Breast epithelium (tissue), 4 donors: Measurements from ENCODE around the gene TMEM238L. TPM values are rescaled to one million over a fixed set of nuclear protein-coding genes. Genes with fewer than 3 reads are reported as not detected.
A peak's percentile ranks its signal among the peaks of the same experiment; 100 is the strongest.

Experiments used
- DNase-seq, 2 donors: peaks; one replicate each; pipeline ENCODE4 v3.0.0-alpha.2; 2019; ENCODE audit warnings: low spot score in 2 of 2
- H3K27ac ChIP-seq, 2 donors: fragments of 200-600 bp; sonication (generic) in 1 of 2; one replicate each; pipeline ENCODE4 v1.5.1; 2016 to 2019; ENCODE audit warnings: mild to moderate bottlenecking in 1 of 2
- H3K27me3 ChIP-seq, 2 donors: fragments of 200-600 bp; sonication (generic) in 1 of 2; one replicate each; pipeline versions ENCODE4 v1.5.1 to v1.6.0; 2017 to 2019; ENCODE audit warnings: control low read depth in 1 of 2, mild to moderate bottlenecking in 1 of 2
- H3K36me3 ChIP-seq: fragments of 200-600 bp; one replicate; pipeline ENCODE4 v1.5.1; 2019
- H3K4me1 ChIP-seq, 2 donors: fragments of 200-600 bp; sonication (generic); one replicate each; pipeline ENCODE4 v1.5.1; 2016 to 2019; ENCODE audit warnings: control low read depth in 1 of 2
- H3K4me3 ChIP-seq, 3 donors: fragments of 200-600 bp; sonication (generic); 1 replicate in 2 of 3; 2 replicates in 1 of 3; pipeline ENCODE4 v1.5.1; 2016 to 2019; ENCODE audit warnings: mild to moderate bottlenecking in 3 of 3, moderate library complexity in 2 of 3
- H3K9me3 ChIP-seq, 2 donors: fragments of 200-600 bp; sonication (generic) in 1 of 2; one replicate each; pipeline ENCODE4 v1.5.1; 2016 to 2019; ENCODE audit warnings: control low read depth in 1 of 2
- POLR2A ChIP-seq: fragments of 450-650 bp; IDR thresholded peaks from one replicate; pipeline ENCODE4 v1.6.1; 2016; ENCODE audit warnings: antibody characterized with exemption, mild to moderate bottlenecking, moderate library complexity
- POLR2AphosphoS5 ChIP-seq, 3 donors: sonication (generic); formaldehyde crosslinking; IDR thresholded peaks; one replicate each; pipeline ENCODE4 v1.6.1; 2017; ENCODE audit warnings: antibody characterized with exemption in 3 of 3
- intact Hi-C: fragments of 100-400 bp; cut with DNase I; formaldehyde crosslinking; loops from one replicate; pipeline ENCODE4 v1.15.1; 2023; ENCODE audit warnings: low total_unique reads
- total RNA-seq, 3 donors: library from RNA; depleted of rRNA; stranded (reverse); fragments of >200 nt; gene quantifications; one replicate each; pipeline ENCODE4 v1.1.0, GENCODE V29; 2016
- TF ChIP-seq, protein P1 (sequence below), 3 donors: fragments of 450-650 bp; IDR thresholded peaks; one replicate each; pipeline ENCODE4 v1.5.1; 2016 to 2017; ENCODE audit warnings: antibody characterized with exemption in 3 of 3, mild to moderate bottlenecking in 3 of 3, moderate library complexity in 3 of 3

TMEM238L gene
- total RNA-seq, 3 donors from 2014 or later = 0.66 TPM; not detected in 2

- Histone ChIP-seq H3K4me1 (no peaks in the 10 kb centered on the region), H3K27ac (no peak overlapping the region), H3K27me3 (no peaks in the 10 kb centered on the region), H3K4me3 (no peak overlapping the region), H3K36me3 (no peaks in the 10 kb centered on the region), H3K9me3 (peaks cover 7 to 17% of the 10 kb centered on the region in 2 donors)
- TF ChIP-seq POLR2AphosphoS5 (IDR thresholded peaks at IDR 0.05) (no peak), POLR2A (no peak)
- TF ChIP-seq, protein P1, sequence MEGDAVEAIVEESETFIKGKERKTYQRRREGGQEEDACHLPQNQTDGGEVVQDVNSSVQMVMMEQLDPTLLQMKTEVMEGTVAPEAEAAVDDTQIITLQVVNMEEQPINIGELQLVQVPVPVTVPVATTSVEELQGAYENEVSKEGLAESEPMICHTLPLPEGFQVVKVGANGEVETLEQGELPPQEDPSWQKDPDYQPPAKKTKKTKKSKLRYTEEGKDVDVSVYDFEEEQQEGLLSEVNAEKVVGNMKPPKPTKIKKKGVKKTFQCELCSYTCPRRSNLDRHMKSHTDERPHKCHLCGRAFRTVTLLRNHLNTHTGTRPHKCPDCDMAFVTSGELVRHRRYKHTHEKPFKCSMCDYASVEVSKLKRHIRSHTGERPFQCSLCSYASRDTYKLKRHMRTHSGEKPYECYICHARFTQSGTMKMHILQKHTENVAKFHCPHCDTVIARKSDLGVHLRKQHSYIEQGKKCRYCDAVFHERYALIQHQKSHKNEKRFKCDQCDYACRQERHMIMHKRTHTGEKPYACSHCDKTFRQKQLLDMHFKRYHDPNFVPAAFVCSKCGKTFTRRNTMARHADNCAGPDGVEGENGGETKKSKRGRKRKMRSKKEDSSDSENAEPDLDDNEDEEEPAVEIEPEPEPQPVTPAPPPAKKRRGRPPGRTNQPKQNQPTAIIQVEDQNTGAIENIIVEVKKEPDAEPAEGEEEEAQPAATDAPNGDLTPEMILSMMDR (IDR thresholded peaks at IDR 0.05) = no peak
- peak in 1 of 2 donors; percentile 3 for DNase-seq
- intact Hi-C loops = no loop called here
Measured at GRCh38 chr17:10771148-10771547, 32.8 kb downstream of the TMEM238L start.

GRCh38 chr17:10769840-10770239, 34.1 kb downstream of the TMEM238L start:
- H3K4me1 ChIP-seq = no peaks in the 10 kb centered on the region
- TF ChIP-seq, protein P1 (IDR thresholded peaks at IDR 0.05) = no peak
- TF ChIP-seq POLR2A (no peak), POLR2AphosphoS5 (IDR thresholded peaks at IDR 0.05) (no peak)
- no peaks in the 10 kb centered on the region for H3K36me3 ChIP-seq
- intact Hi-C loops = no loop called here
- no peak overlapping the region for H3K4me3 ChIP-seq
- no peak overlapping the region for H3K27ac ChIP-seq
- H3K27me3 ChIP-seq = no peaks in the 10 kb centered on the region
- peak in 1 of 2 donors; percentile 12 for DNase-seq
- peaks cover 7 to 17% of the 10 kb centered on the region in 2 donors for H3K9me3 ChIP-seq

DNA sequence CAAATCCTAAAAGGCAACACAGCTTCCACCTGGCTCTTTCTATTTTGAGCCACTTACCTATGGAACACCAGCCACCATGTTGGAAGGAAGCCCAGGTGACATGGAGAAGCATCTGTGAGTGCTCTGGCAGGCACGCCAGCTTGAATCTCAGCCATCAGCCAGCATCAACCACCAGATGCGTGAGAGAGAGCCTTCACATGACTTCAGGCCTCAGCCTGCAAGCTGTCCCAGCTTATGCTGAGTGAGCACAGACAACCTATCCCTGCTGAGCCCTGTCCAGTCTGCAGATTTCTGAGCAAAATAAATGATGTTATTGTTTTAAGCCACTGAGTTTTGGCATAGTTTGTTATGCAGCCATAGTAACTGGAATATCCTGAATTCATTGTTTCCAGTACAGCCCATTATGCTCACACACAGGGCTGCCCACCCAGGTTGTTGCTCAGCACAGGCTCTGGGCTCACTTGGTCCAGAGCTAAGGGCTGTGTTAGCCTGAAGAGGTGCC, 35.1 kb downstream of the TMEM238L start:
- TF ChIP-seq POLR2AphosphoS5 (IDR thresholded peaks at IDR 0.05) (no peak), POLR2A (no peak)
- TF ChIP-seq, protein P1 (IDR thresholded peaks at IDR 0.05) = no peak
- no peaks in the 10 kb centered on the region for H3K36me3 ChIP-seq
- no peak overlapping the region for H3K27ac ChIP-seq
- no peaks in the 10 kb centered on the region for H3K4me1 ChIP-seq
- no peaks in the 10 kb centered on the region for H3K27me3 ChIP-seq
- no peak overlapping the region for H3K4me3 ChIP-seq
- intact Hi-C loops = no loop called here
- no peak for DNase-seq
- peaks cover 7 to 17% of the 10 kb centered on the region in 2 donors for H3K9me3 ChIP-seq

GRCh38 chr17:10767232-10767631, 36.7 kb downstream of the TMEM238L start:
- DNase-seq = no peak
- Histone ChIP-seq H3K27me3 (no peaks in the 10 kb centered on the region), H3K4me1 (no peaks in the 10 kb centered on the region), H3K36me3 (no peaks in the 10 kb centered on the region), H3K4me3 (no peak overlapping the region), H3K27ac (no peak overlapping the region), H3K9me3 (peaks cover 4 to 13% of the 10 kb centered on the region in 2 donors)
- TF ChIP-seq, protein P1 (IDR thresholded peaks at IDR 0.05) = no peak
- TF ChIP-seq POLR2A (no peak), POLR2AphosphoS5 (IDR thresholded peaks at IDR 0.05) (no peak)
- intact Hi-C loops = no loop called here

DNA sequence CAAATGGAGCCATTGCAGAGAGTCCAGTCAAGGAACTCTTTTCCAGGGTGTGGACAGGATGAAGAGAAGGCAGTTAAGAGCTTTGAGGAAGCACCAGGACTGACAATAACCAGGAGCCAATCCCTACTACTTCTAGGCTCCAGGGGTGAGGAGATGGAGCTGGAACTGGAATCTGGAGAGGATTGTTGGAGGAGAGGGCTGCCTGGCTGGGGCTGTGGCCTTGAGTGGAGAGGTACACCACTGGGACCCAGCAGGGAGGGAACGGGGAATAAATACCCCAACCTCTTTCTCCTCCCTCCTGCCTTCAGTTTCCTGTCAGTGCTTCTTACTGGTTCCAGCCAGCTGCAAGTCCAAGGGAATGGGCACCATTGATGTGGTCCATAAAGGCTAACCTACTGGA, 41.9 kb downstream of the TMEM238L start:
- intact Hi-C loops = no loop called here
- TF ChIP-seq, protein P1 (IDR thresholded peaks at IDR 0.05) = no peak
- TF ChIP-seq POLR2AphosphoS5 (IDR thresholded peaks at IDR 0.05) = no peak
- TF ChIP-seq POLR2A = no peak

More for the DNA sequence above, 41.9 kb downstream of the TMEM238L start:
- no peaks in the 10 kb centered on the region for H3K36me3 ChIP-seq
- no peak overlapping the region for H3K27ac ChIP-seq
- no peaks in the 10 kb centered on the region for H3K9me3 ChIP-seq
- no peak overlapping the region for H3K4me3 ChIP-seq
- H3K27me3 ChIP-seq = no peaks in the 10 kb centered on the region
- no peaks in the 10 kb centered on the region for H3K4me1 ChIP-seq
- DNase-seq = no peak
